ENCODE data around the gene LCN1.

Gene LCN1

DNA sequence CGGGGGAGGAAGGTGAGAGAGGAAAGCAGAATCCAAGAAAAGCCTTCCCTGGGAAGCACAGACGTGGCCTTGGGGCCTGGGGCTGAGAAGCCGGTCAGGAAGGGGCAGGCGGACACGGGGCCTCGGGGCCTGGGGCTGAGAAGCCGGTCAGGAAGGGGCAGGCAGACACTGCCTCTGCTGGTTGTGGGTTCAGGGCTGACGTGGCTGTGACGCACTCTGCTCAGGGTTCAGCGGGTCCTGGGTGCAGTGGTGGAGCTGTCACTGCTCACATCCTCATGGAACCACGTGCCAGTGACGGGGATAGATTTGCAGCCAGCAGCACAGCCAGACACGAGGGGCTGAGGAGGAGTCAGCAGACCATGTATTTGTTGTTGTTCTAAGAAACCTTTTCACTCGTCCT is 53.1 kb downstream of the LCN1 start:
- Histone ChIP-seq H3K4me1 (ENCODE audit: control insufficient read depth, insufficient read depth, low read length) (no peaks in the 10 kb centered on the region), H3K36me3 (ENCODE audit: control insufficient read depth, insufficient read depth, low read length) (no peaks in the 10 kb centered on the region), H3K9me3 (ENCODE audit: control insufficient read depth, low read length) (no peaks in the 10 kb centered on the region), H3K27me3 (ENCODE audit: control insufficient read depth, insufficient read depth, low read length, poor library complexity, severe bottlenecking) (no peaks in the 10 kb centered on the region), H3K4me3 (ENCODE audit: insufficient read depth, low read depth, low read length) (no peak overlapping the region), H3K27ac (ENCODE audit: insufficient read depth, low read depth, low read length, poor library complexity, severe bottlenecking) (no peak overlapping the region)
- WGBS, 2 experiments = 90 to 92% methylated on average over 14 of the region's 14 CpGs

DNA sequence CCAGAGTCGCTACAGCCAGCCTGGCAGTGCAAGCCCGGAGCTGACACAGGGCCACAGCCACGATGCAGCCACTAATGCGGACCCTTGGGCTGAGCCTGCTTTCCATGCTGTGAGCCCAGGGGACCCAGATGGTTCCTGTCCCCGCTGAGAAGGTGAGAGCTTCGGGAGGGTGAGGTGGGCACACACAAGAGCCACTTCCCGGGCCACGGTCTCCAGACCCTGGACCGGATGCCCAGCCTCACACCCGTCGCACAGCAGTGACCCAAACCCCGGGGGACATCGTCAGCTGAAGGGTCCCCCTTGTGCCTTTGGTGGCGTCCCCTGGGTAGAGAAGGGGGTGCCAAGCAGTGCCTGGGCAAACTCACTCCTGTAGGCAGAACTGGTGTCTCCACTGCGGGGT is 53.7 kb downstream of the LCN1 start:
- H3K4me1 ChIP-seq (ENCODE audit: control insufficient read depth, insufficient read depth, low read length) = no peaks in the 10 kb centered on the region
- no peaks in the 10 kb centered on the region for H3K27me3 ChIP-seq (ENCODE audit: control insufficient read depth, insufficient read depth, low read length, poor library complexity, severe bottlenecking)
- no peaks in the 10 kb centered on the region for H3K9me3 ChIP-seq (ENCODE audit: control insufficient read depth, low read length)
- 94 to 95% methylated on average over 15 of the region's 15 CpGs for WGBS, 2 experiments
- no peak overlapping the region for H3K27ac ChIP-seq (ENCODE audit: insufficient read depth, low read depth, low read length, poor library complexity, severe bottlenecking)
- H3K4me3 ChIP-seq (ENCODE audit: insufficient read depth, low read depth, low read length) = no peak overlapping the region
- no peaks in the 10 kb centered on the region for H3K36me3 ChIP-seq (ENCODE audit: control insufficient read depth, insufficient read depth, low read length)

Data from ectodermal cell (in vitro differentiated cells).